Stimulated activated CD4-positive, alpha-beta T cell treated with anti-CD3 and anti-CD28 coated beads, Interleukin-4, amount 100 ng/mL, for 1 hour (primary cell): ENCODE measurements around the gene ZNF723.
"Not testable (repeated sequence)": the region's sequence is repeated elsewhere in the genome, so short reads cannot be mapped to it uniquely, and the experiment has no call there.

ENCODE experiments used
- DNase-seq: peaks from one replicate; pipeline ENCODE4 v3.0.0-alpha.2; 2020

Gene ZNF723

DNA sequence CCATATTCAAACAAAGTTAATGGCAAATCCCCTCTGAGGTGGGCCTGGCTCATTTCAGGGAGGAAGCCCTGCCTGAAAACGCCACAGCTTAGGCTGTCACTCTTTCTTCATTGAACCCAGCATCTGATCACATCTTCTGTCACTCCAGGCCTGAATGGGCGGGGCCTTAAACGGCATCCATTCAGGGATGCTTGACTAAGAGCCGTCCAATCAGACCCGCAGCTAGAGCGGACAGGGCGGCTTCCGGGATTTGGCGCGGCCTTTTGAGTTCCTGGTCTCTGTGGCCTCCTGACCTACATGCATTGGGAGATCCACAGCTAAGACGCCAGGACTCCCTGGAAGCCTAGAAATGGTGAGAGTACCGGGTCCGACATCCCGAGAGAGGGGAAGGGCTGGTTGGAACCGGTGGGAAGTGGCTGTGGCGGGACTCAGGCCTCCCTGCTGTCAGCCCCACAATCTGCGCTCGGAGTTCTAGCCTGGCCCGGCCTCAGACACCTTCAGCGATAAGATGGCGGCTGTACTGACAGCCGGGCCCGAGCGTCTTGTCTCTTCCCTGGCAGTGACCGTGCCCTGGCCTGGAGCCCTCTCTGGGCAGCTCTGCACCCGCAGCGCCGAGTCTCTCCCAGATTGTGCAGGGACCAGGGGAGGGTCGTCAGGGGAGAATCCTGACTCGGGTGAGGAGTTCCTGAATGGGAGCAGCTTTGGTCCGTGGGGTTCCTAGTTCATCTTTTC lies at the start of gene ZNF723:
ZNF723 (plus strand) TSS at position 261 of the 732 bp plus-strand sequence; CDS start at position 350, 89 bp downstream.
- no peak for DNase-seq

DNA sequence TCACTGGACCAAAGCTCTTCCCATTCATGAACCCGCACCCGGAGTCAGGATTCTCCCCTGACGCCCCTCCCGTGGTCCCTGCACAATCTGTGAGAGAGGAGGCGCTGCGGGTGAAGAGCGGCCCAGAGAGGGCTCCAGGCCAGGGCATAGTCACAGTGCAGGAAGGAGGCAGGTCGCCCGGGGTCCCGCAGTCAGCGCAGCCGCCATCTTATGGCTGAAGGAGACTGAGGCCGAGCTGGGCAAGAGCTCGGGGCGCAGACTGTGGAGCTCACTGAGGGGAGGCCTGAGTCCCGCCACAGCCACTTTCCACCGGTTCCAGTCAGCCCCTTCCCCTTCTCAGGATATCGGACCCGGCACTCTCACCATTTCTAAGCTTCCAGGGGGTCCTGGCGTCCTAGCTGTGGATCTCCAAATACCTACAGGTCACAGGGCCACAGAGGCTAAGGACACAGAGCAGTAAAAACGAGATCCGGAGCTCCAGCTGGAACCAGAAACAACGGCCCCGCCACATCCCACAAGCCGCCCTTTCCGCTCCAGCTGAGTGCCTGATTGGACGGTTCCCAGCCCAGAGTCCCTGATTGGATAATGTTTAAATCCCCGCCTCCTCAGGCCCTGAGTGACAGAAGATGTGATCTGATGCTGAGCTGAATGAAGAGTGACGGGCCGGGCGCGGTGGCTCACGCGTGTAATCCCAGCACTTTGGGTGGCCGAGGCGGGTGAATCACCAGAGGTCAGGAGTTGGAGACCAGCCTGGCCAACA lies 48.3 kb upstream of the ZNF723 start, which contains the start of gene ZNF99:
ZNF99 (minus strand) TSS at position 501 of the 760 bp plus-strand sequence; CDS start at position 366, 135 bp downstream.
- DNase-seq, result no peak

DNA sequence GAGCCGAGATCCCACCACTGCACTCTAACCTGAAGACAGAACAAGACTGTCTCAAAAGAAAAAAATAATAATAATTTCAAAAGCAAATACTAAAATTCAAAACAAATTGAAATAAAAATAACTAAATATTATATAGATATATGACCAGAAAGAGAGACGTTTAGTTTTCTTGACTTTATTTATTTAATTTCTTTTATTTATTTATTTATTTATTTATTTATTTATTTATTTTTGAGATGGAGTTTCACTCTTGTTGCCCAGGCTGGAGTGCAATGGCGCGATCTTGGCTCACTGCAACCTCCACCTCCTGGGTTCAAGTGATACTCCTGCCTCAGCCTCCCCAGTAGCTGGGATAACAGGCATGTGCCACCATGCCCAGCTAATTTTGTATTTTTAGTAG lies 39.2 kb upstream of the ZNF723 start:
- not testable (repeated sequence) for DNase-seq

DNA sequence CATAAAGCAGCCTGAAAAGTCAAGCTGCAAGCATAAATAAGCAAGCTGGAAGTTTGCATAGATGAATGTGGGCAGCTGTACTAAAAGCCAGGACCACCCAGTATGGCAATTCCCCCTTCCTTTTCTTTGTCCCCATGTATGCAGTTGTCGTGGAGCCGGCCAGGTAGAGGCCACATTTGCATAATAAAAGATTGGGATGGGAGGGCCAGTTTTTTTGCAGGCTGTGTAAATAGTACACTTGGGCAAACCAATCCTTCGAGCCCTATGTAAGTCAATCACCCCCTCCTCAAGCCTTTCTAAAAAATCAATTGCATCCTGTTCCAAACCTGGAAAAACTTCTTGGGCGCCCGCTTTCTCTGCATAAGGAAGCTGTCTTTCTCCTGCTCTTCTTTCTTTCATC lies 35.1 kb upstream of the ZNF723 start:
- no peak for DNase-seq

DNA sequence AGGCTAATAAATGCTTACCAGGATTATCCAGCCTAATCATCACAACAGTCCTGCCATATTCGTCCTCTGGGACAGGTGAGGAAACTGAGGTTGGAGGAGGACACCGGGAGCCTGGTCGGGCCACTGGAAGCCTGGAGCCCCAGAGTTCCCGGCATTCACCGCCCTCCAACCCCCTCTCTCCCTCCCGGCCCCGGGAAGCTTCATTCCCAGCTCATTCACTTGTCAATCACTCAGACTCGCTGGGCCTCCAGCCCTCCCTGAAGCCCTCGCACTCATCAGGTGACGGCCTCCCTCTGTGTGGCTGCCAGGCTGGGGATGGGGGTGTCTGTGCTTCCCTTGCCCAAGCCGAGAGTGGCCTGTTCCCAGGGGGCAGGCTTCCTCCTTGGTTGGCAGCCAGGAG lies 25.7 kb upstream of the ZNF723 start:
- no peak for DNase-seq

DNA sequence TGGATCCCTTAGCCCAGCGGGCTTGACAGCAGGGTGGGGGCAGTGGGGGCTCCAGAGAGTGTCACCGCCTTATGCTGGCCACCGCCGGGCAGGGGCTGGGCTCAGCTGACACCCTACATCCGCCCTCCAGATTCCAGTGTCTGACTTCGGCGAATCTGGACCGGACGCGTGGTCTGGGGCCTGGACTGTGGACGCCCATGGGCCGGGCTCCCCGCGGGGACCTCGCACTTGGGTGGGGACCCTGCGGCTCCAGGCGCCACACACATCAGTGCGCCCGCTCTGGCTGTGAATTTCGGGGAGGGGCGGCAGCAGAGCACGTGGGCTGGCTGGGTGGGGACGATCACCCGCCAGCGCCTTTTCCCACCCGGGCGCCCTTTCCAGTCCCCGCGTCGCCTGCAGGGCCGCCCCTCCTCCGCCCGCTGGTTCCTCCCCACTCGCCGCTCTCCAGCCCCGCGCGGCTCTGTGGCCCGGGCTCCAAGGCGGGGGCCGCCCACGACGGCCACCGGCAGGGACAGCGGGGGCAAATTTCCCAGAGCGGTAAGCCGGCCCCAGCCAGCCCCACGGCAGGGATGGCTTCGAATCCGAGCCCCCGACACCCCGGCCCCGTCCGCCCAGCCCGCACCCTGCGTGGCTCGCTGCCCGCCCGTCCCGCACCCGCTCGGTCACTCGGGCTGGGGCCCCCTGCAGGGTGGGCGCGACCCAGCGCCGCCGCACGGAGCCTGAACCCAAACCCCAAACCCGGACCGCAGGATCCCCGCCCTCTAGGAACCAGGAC lies 24.8 kb upstream of the ZNF723 start:
- no peak for DNase-seq

DNA sequence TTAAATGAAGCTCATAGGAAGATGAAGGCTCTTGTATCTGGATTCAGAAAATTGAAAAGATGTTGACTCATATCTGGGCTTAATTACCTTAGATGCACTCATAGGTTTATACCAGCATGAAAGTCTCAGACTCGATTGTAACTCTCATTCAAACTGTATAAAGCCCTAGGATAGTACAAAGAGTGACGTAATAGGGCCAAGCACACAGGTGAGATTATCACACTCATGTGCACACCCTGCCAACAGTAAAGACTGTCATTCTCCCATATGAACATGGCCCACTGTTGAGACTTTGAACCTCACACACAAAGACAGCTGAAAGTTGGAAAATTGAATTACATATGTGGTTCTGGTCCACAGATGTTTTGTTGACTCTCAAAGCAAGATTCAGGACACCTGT lies 18.0 kb upstream of the ZNF723 start:
- DNase-seq, result no peak

DNA sequence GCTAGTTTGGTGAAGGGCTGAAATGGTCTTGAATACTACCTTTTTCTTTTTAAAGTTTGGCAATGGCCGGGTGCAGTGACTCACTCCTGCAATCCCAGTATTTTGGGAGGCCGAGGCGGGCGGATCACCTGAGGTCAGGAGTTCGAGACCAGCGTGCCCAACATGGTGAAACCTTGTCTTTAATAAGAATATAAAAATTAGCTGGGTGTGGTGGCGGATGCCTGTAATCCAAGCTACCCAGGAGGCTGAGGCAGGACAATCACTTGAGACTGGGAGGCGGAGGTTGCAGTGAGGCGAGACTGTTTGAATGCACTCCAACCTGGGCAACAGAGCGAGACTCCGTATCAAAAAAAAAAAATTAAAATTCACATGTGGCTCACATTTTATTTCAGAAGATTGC lies 880 bp upstream of the ZNF723 start:
- no peak for DNase-seq

DNA sequence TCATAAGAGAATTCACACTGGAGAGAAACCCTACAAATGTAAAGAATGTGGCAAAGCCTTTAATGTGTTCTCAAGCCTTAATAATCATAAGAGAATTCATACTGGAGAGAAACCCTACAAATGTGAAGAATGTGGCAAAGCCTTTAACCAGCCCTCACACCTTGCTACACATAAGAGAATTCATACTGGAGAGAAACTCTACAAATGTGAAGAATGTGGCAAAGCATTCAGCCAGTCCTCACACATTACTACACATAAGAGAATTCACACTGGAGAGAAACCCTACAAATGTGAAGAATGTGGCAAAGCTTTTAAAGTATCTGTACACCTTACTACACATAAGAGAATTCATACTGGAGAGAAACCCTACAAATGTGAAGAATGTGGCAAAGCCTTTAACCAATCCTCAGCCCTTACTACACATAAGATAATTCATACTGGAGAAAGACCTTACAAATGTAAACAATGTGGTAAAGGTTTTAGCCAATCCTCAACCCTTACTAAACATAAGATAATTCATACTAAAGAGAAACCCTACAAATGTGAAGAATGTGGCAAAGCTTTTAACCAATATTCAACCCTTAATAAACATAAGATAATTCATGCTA lies 25.7 kb downstream of the ZNF723 start:
- not testable (repeated sequence) for DNase-seq

DNA sequence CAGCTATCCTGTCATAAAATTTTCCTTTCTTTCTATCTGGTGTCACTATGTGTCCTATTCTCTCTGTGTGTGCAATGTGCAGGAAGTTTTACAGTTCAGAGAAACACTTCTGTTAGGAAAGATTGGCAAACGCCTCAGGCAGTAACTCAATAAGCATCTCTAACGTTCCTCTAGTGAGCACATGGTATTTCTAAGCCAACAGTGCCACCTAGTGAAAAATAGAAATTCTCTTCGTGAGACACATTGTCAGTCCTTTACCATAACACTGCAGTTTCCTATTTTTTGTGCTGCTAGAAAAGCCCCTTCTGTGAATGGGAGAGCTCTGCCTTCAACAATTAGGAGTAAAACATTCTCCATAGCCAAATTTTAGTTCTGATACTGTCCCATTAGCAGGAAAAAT lies 50.7 kb downstream of the ZNF723 start:
- DNase-seq, result no peak

DNA sequence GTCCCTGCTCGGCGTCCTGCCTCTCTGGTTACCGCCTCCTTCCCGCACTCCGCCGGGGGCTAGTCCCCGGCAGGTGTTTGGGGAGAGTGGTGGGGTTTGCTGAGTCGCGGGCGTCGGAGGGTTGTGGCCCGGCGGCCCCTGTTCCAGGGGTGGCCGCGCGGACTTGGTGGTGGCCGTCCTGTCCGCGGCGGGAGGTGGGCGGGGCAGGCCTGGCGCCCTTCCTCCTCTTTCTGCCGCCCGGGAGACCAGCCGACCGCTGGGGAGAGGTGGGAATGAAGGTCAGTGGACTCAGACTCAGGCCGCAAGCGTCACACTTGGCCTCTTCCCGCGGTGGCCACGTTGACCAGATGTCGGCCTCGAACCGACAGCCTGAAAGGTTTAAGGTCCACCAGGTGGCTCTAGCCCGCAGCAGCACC lies 61.8 kb downstream of the ZNF723 start:
- no peak for DNase-seq

DNA sequence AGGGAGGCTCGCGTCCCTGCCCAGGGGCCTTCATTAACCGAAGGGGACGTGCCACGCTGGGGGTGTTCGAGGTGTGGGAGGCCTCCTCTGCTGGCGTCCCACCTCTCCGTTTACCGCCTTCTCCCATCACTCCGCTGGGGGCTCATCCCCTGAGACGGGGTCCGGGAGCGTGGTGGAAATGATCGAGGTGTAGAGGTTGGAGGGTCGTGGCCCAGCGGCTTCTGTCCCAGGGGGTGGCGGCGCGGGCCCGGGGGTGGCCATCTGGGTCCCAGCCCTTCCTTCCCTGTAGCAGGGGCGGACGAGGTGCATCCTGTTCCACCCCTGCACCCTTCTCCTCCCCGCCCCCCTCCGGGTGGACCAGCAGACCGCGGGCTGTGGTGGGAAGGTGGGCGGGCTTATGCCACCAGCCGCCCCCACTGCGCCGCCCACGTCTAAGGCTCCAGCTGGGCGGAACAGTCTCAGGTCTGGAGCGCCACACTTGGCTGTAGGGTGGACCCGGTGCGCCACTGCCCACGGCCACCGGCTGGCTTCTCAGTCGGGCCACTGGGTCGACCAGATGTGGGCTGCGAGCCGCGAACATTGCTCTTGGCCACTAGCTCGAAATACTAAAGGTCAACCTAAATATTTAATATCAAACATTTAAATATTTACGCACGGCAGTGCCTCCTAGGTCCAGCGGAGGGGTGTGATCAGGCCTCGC lies 69.5 kb downstream of the ZNF723 start:
- DNase-seq, result no peak
